Breast epithelium (tissue), 4 donors: ENCODE results near the gene CBX8. TPM values are rescaled to one million over a fixed set of nuclear protein-coding genes. Genes with fewer than 3 reads are reported as not detected.

Source experiments
- DNase-seq, 2 donors: peaks; one replicate each; pipeline ENCODE4 v3.0.0-alpha.2; 2019; ENCODE audit warnings: low spot score in 2 of 2
- H3K27ac ChIP-seq, 2 donors: fragments of 200-600 bp; sonication (generic) in 1 of 2; one replicate each; pipeline ENCODE4 v1.5.1; 2016 to 2019; ENCODE audit warnings: mild to moderate bottlenecking in 1 of 2
- H3K27me3 ChIP-seq, 2 donors: fragments of 200-600 bp; sonication (generic) in 1 of 2; one replicate each; pipeline versions ENCODE4 v1.5.1 to v1.6.0; 2017 to 2019; ENCODE audit warnings: control low read depth in 1 of 2, mild to moderate bottlenecking in 1 of 2
- H3K36me3 ChIP-seq: fragments of 200-600 bp; one replicate; pipeline ENCODE4 v1.5.1; 2019
- H3K4me1 ChIP-seq, 2 donors: fragments of 200-600 bp; sonication (generic); one replicate each; pipeline ENCODE4 v1.5.1; 2016 to 2019; ENCODE audit warnings: control low read depth in 1 of 2
- H3K4me3 ChIP-seq, 3 donors: fragments of 200-600 bp; sonication (generic); 1 replicate in 2 of 3; 2 replicates in 1 of 3; pipeline ENCODE4 v1.5.1; 2016 to 2019; ENCODE audit warnings: mild to moderate bottlenecking in 3 of 3, moderate library complexity in 2 of 3
- H3K9me3 ChIP-seq, 2 donors: fragments of 200-600 bp; sonication (generic) in 1 of 2; one replicate each; pipeline ENCODE4 v1.5.1; 2016 to 2019; ENCODE audit warnings: control low read depth in 1 of 2
- CTCF ChIP-seq, 3 donors: fragments of 450-650 bp; IDR thresholded peaks; one replicate each; pipeline ENCODE4 v1.5.1; 2016 to 2017; ENCODE audit warnings: antibody characterized with exemption in 3 of 3, mild to moderate bottlenecking in 3 of 3, moderate library complexity in 3 of 3
- POLR2A ChIP-seq: fragments of 450-650 bp; IDR thresholded peaks from one replicate; pipeline ENCODE4 v1.6.1; 2016; ENCODE audit warnings: antibody characterized with exemption, mild to moderate bottlenecking, moderate library complexity
- POLR2AphosphoS5 ChIP-seq, 3 donors: sonication (generic); formaldehyde crosslinking; IDR thresholded peaks; one replicate each; pipeline ENCODE4 v1.6.1; 2017; ENCODE audit warnings: antibody characterized with exemption in 3 of 3
- intact Hi-C: fragments of 100-400 bp; cut with DNase I; formaldehyde crosslinking; loops from one replicate; pipeline ENCODE4 v1.15.1; 2023; ENCODE audit warnings: low total_unique reads
- total RNA-seq, 3 donors: library from RNA; depleted of rRNA; stranded (reverse); fragments of >200 nt; gene quantifications; one replicate each; pipeline ENCODE4 v1.1.0, GENCODE V29; 2016

Gene CBX8
- total RNA-seq, 3 donors from 2014 or later = 1.9 to 9.2 (median 6.7) TPM

GRCh38 chr17:79742589-79742918, 54.3 kb downstream of the CBX8 start:
- intact Hi-C loops = no loop called here
- H3K27ac ChIP-seq = no peak overlapping the region
- no peak for DNase-seq

More at GRCh38 chr17:79742589-79742918, 54.3 kb downstream of the CBX8 start:
- peaks cover 0 to 6% of the 10 kb centered on the region in 2 donors for H3K4me1 ChIP-seq
- TF ChIP-seq POLR2A = no peak
- TF ChIP-seq CTCF (IDR thresholded peaks at IDR 0.05) = no peak
- no peak for TF ChIP-seq POLR2AphosphoS5 (IDR thresholded peaks at IDR 0.05)
- H3K36me3 ChIP-seq = no peaks in the 10 kb centered on the region
- H3K4me3 ChIP-seq = no peak overlapping the region
- no peaks in the 10 kb centered on the region for H3K9me3 ChIP-seq
- H3K27me3 ChIP-seq = peaks cover 10 to 55% of the 10 kb centered on the region in 2 donors

Other genes starting within 250 kb of the CBX8 start
- not detected for gene RBFOX3, start 186.0 kb downstream of the CBX8 start, total RNA-seq
- gene ENPP7, start 66.1 kb downstream of the CBX8 start, total RNA-seq = not detected
- 1 to 10 TPM; 1.2 to 2.2 (median 2.0) TPM for gene CBX2, start 18.9 kb downstream of the CBX8 start, total RNA-seq
- gene CBX4, start 42.4 kb upstream of the CBX8 start, total RNA-seq = 10 to 100 TPM; 11.5 to 20.6 (median 13.4) TPM
- gene TBC1D16, start 238.8 kb upstream of the CBX8 start, total RNA-seq = 10 to 100 TPM; 27.1 to 92.2 (median 32.8) TPM
- 10 to 100 TPM in 2 of 3 donors, 1 to 10 TPM in 1; 7.4 to 11.8 (median 11.6) TPM for gene CCDC40, start 239.6 kb upstream of the CBX8 start, total RNA-seq